Liver (tissue), 9 donors: Measurements from ENCODE around the gene SPANXA2. TPM values are rescaled to one million over a fixed set of nuclear protein-coding genes. Genes with fewer than 3 reads are reported as not detected.

Source experiments
- DNase-seq: peaks from one replicate; pipeline ENCODE4 v3.0.0-alpha.2; 2017; ENCODE audit warnings: low spot score
- H3K27ac ChIP-seq, 2 donors: one replicate each; pipeline ENCODE4 v1.7.0; 2013; ENCODE audit warnings: inconsistent platforms in 2 of 2, low read length in 2 of 2, control low read depth in 1 of 2, low read depth in 1 of 2, mild to moderate bottlenecking in 1 of 2
- H3K27me3 ChIP-seq, 4 donors: one replicate each; pipeline versions ENCODE4 v1.6.1 to v1.7.0; 2013; ENCODE audit warnings: low read length in 3 of 4, inconsistent platforms in 1 of 4, mild to moderate bottlenecking in 1 of 4, moderate library complexity in 1 of 4; ENCODE audit not compliant: control insufficient read depth in 4 of 4, insufficient read depth in 4 of 4
- H3K36me3 ChIP-seq, 4 donors: one replicate each; pipeline versions ENCODE4 v1.6.1 to v1.7.0; 2013; ENCODE audit warnings: low read length in 3 of 4, mild to moderate bottlenecking in 3 of 4, low read depth in 1 of 4, moderate library complexity in 1 of 4; ENCODE audit not compliant: control insufficient read depth in 4 of 4, insufficient read depth in 3 of 4
- H3K4me1 ChIP-seq, 4 donors: one replicate each; pipeline versions ENCODE4 v1.6.1 to v1.7.0; 2013; ENCODE audit warnings: low read length in 3 of 4, mild to moderate bottlenecking in 3 of 4, moderate library complexity in 1 of 4; ENCODE audit not compliant: control insufficient read depth in 4 of 4, insufficient read depth in 4 of 4
- H3K4me3 ChIP-seq, 3 donors: one replicate each; pipeline versions ENCODE4 v1.6.1 to v1.7.0; 2013; ENCODE audit warnings: low read length in 3 of 3, control low read depth in 1 of 3, low read depth in 1 of 3, mild to moderate bottlenecking in 1 of 3
- H3K9ac ChIP-seq, 2 donors: one replicate each; pipeline ENCODE4 v1.7.0; 2013; ENCODE audit warnings: low read length in 2 of 2, mild to moderate bottlenecking in 2 of 2, moderate library complexity in 2 of 2, control low read depth in 1 of 2, low read depth in 1 of 2
- H3K9me3 ChIP-seq, 4 donors: one replicate each; pipeline versions ENCODE4 v1.6.1 to v1.7.0; 2013; ENCODE audit warnings: low read length in 3 of 4; ENCODE audit not compliant: control insufficient read depth in 4 of 4
- CTCF ChIP-seq: fragments of 150-350 bp; IDR thresholded peaks from 2 replicates; pipeline ENCODE4 v1.5.1; 2017; ENCODE audit warnings: improper control_type of control experiment, low read depth, low read length; ENCODE audit not compliant: missing input control
- EGR1 ChIP-seq, 2 donors: IDR thresholded peaks; 2 replicates each; pipeline ENCODE4 v1.6.1; 2016 to 2018; ENCODE audit warnings: antibody characterized with exemption in 2 of 2, low read depth in 2 of 2
- FOXA2 ChIP-seq: IDR thresholded peaks from 2 replicates; pipeline ENCODE4 v1.6.1; 2016; ENCODE audit warnings: antibody characterized with exemption
- HNF4A ChIP-seq, 2 donors: conservative IDR thresholded peaks; 2 replicates each; pipeline ENCODE4 v1.6.1; 2016; ENCODE audit warnings: antibody characterized with exemption in 2 of 2, mild to moderate bottlenecking in 2 of 2
- MAX ChIP-seq: IDR thresholded peaks from 2 replicates; pipeline ENCODE4 v1.6.1; 2016; ENCODE audit warnings: antibody characterized with exemption
- NR2F2 ChIP-seq: IDR thresholded peaks from 2 replicates; pipeline ENCODE4 v1.6.1; 2016; ENCODE audit warnings: antibody characterized with exemption
- RAD21 ChIP-seq, 2 donors: IDR thresholded peaks; 2 replicates each; pipeline ENCODE4 v1.6.1; 2016; ENCODE audit warnings: antibody characterized with exemption in 2 of 2, mild to moderate bottlenecking in 2 of 2
- REST ChIP-seq: IDR thresholded peaks from 2 replicates; pipeline ENCODE4 v1.6.1; 2016; ENCODE audit warnings: antibody characterized with exemption, mild to moderate bottlenecking
- RXRA ChIP-seq, 2 donors: IDR thresholded peaks; 2 replicates each; pipeline ENCODE4 v1.6.1; 2017 to 2018; ENCODE audit warnings: antibody characterized with exemption in 2 of 2, mild to moderate bottlenecking in 1 of 2
- SP1 ChIP-seq: IDR thresholded peaks from 2 replicates; pipeline ENCODE4 v1.6.1; 2018; ENCODE audit warnings: antibody characterized with exemption, mild to moderate bottlenecking
- TAF1 ChIP-seq: conservative IDR thresholded peaks from 2 replicates; pipeline ENCODE4 v1.6.1; 2016; ENCODE audit warnings: antibody characterized with exemption, mild to moderate bottlenecking
- YY1 ChIP-seq: IDR thresholded peaks from 2 replicates; pipeline ENCODE4 v1.6.1; 2016; ENCODE audit warnings: antibody characterized with exemption, mild to moderate bottlenecking
- ZBTB33 ChIP-seq: IDR thresholded peaks from 2 replicates; pipeline ENCODE4 v1.6.1; 2016; ENCODE audit warnings: antibody characterized with exemption
- WGBS: extraction: QIAGEN DNeasy Blood & Tissue Kit; methylation state at CpG from one replicate; pipeline ENCODE4 v1.1.7; 2013; 5-methylcytosine and 5-hydroxymethylcytosine counted together
- polyA plus RNA-seq, 2 donors: library from polyadenylated mRNA; stranded (reverse) in 1 of 2; unstranded in 1 of 2; fragments of 200-250 nt in 1 of 2; fragments of >200 nt in 1 of 2; fragmentation: Nextera tagmentation in 1 of 2; extraction: Ambion mirVana in 1 of 2; gene quantifications; one replicate each; pipeline versions ENCODE4 v1.2.1 to v1.2.3, GENCODE V29; 2013 to 2015
- total RNA-seq, 2 donors: library from RNA; depleted of rRNA; stranded (reverse); fragments of >200 nt; gene quantifications; one replicate each; pipeline ENCODE4 v1.2.3, GENCODE V29; 2014
- TF ChIP-seq, protein P1 (sequence below): IDR thresholded peaks from 2 replicates; pipeline ENCODE4 v1.6.1; 2016; ENCODE audit warnings: antibody characterized with exemption
- donor health status: healthy.
- donor health status: healthy.
- donor health status: healthy.
- donor health status: healthy.
- donor health status: healthy.

SPANXA2 gene
- total and polyA plus RNA-seq, 4 donors, result not detected

GRCh38 chrX:141619336-141619735 is 29.8 kb downstream of the SPANXA2 start:
- TF ChIP-seq EGR1 (IDR thresholded peaks at IDR 0.05; ENCODE audit: low read depth in 2 of 2) (no peak), ZBTB33 (no peak), NR2F2 (no peak), MAX (no peak), RAD21 (IDR thresholded peaks at IDR 0.05) (no peak), REST (no peak), TAF1 (no peak), HNF4A (conservative IDR thresholded peaks at IDR 0.05) (no peak), CTCF (no peak), RXRA (IDR thresholded peaks at IDR 0.05) (no peak)
- TF ChIP-seq, protein P1, sequence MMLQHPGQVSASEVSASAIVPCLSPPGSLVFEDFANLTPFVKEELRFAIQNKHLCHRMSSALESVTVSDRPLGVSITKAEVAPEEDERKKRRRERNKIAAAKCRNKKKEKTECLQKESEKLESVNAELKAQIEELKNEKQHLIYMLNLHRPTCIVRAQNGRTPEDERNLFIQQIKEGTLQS, result no peak

DNA sequence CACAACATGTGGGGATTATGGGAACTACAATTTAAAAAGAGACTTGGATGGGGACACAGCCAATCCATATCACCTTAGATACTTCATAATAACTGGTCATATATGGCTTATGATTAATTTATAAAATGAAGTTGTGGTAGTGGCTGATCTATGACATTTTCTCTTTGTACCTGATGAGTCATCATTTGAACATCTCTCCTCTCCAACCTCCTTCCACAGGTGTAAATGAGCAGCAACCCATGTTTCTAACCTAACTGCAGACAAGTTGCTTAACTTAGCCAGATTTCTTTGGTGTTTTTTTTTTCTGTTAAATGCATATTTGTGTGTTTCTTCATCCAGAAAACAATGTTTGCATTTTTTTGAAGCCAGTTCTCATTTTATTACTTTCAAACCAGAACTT is 42.6 kb downstream of the SPANXA2 start:
- Histone ChIP-seq H3K27ac (no peak overlapping the region), H3K4me3 (no peak overlapping the region), H3K4me1 (no peaks in the 10 kb centered on the region), H3K36me3 (no peaks in the 10 kb centered on the region), H3K9me3 (no peaks in the 10 kb centered on the region), H3K9ac (no peak overlapping the region), H3K27me3 (no peaks in the 10 kb centered on the region)
- DNase-seq, result no peak
- TF ChIP-seq NR2F2 (no peak), YY1 (no peak), SP1 (no peak), RAD21 (IDR thresholded peaks at IDR 0.05) (no peak), REST (no peak), FOXA2 (no peak)

More at GRCh38 chrX:141619336-141619735, 29.8 kb downstream of the SPANXA2 start:
- H3K36me3 ChIP-seq, result no peaks in the 10 kb centered on the region
- H3K27ac ChIP-seq, result no peak overlapping the region
- WGBS, result 69% methylated on average over 2 of the region's 2 CpGs
- no peak for DNase-seq
- peaks cover 0 to 2% (median 0%) of the 10 kb centered on the region in 4 donors for H3K27me3 ChIP-seq
- no peak overlapping the region for H3K4me3 ChIP-seq
- no peaks in the 10 kb centered on the region for H3K9me3 ChIP-seq
- no peaks in the 10 kb centered on the region for H3K4me1 ChIP-seq
- no peak overlapping the region for H3K9ac ChIP-seq
